Naive thymus-derived CD8-positive, alpha-beta T cell (primary cell): Measurements from ENCODE around the gene UGT1A7. TPM values are rescaled to one million over a fixed set of nuclear protein-coding genes. Genes with fewer than 3 reads are reported as not detected.
"Not testable (repeated sequence)": the region's sequence is repeated elsewhere in the genome, so short reads cannot be mapped to it uniquely, and the experiment has no call there.

Experiments
- ATAC-seq, 2 donors: fragments of 150-1000 bp; cut with Tn5 transposase in 1 of 2; sonication (Bioruptor Pico), chemical (Tn5 transposase) in 1 of 2; 1 replicate in 1 of 2; 2 replicates in 1 of 2; pipeline ENCODE4 v1.10.0; 2021; ENCODE audit warnings: mild to moderate bottlenecking in 2 of 2, moderate library complexity in 2 of 2
- POLR2A ChIA-PET: fragments of 350-600 bp; sonication (Branson Sonifier 250); formaldehyde crosslinking; loops from one replicate; lab custom pipeline; 2021; ENCODE audit warnings: antibody characterized with exemption; lab: Charles Lee
- DNase-seq, 10 donors: peaks; one replicate each; pipeline versions ENCODE4 v3.0.0 to v3.0.0-alpha.2; 2020 to 2022
- H3K27ac Mint-ChIP-seq, 10 donors: one replicate each; pipeline ENCODE4 v1.8.0; 2020 to 2022; ENCODE audit warnings: mild to moderate bottlenecking in 10 of 10, mixed read lengths in 10 of 10, moderate library complexity in 4 of 10, inconsistent platforms in 1 of 10
- H3K27me3 Mint-ChIP-seq, 5 donors: one replicate each; pipeline ENCODE4 v1.8.0; 2021 to 2022; ENCODE audit warnings: mixed read lengths in 5 of 5
- H3K36me3 Mint-ChIP-seq, 3 donors: one replicate each; pipeline ENCODE4 v1.8.0; 2020 to 2022; ENCODE audit warnings: mixed read lengths in 3 of 3, mild to moderate bottlenecking in 2 of 3, inconsistent platforms in 1 of 3
- H3K4me1 Mint-ChIP-seq, 4 donors: one replicate each; pipeline ENCODE4 v1.8.0; 2021 to 2022; ENCODE audit warnings: mixed read lengths in 4 of 4
- H3K4me3 Mint-ChIP-seq, 10 donors: one replicate each; pipeline ENCODE4 v1.8.0; 2020 to 2022; ENCODE audit warnings: mild to moderate bottlenecking in 10 of 10, mixed read lengths in 10 of 10, moderate library complexity in 6 of 10, inconsistent platforms in 1 of 10
- H3K9me3 Mint-ChIP-seq, 9 donors: one replicate each; pipeline ENCODE4 v1.8.0; 2020 to 2022; ENCODE audit warnings: mixed read lengths in 9 of 9, mild to moderate bottlenecking in 3 of 9, inconsistent platforms in 1 of 9, moderate library complexity in 1 of 9
- polyA plus RNA-seq, 3 donors: library from polyadenylated mRNA; unstranded; fragments of 300-500 nt; fragmentation: Illumina TruSeq; gene quantifications; one replicate each; pipeline ENCODE4 v1.2.3, GENCODE V29; 2021
- total RNA-seq, 8 experiments: library from RNA in 2 of 8; stranded (reverse) in 2 of 8; gene quantifications; one replicate each; pipeline ENCODE4 v1.2.3 and lab custom pipeline; 2021 to 2026

UGT1A7 gene
- total and polyA plus RNA-seq, 5 experiments from 2014 or later = not detected

DNA sequence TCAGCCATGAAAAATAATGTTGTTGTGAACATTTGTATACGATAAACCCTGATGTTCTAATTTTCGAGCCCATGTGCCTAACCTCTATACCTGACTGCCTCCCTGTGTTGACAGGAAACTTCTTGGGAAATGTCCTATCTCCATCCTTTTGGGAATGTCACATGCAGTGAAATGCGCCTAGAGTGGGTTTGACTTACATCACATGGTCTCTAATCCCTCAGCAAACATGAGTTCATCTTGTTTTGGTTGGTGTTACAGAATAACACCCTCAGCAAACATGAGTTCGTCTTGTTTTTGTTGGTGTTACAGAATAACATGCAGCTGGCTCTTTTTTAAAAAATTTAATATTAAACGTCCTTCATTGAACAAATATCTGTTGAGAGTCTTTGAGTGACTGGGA is 6.6 kb downstream of the UGT1A7 start:
- DNase-seq = no peak

GRCh38 chr2:233689031-233689430 is 7.3 kb downstream of the UGT1A7 start:
- Mint-ChIP-seq H3K4me1 (no peaks in the 10 kb centered on the region), H3K27me3 (peaks cover 5 to 12% (median 6%) of the 10 kb centered on the region in 5 donors), H3K9me3 (peaks cover 0 to 3% (median 0%) of the 10 kb centered on the region in 9 donors), H3K27ac (no peak overlapping the region), H3K36me3 (no peaks in the 10 kb centered on the region), H3K4me3 (no peak overlapping the region)
- ATAC-seq = no peak
- DNase-seq = no peak
- POLR2A ChIA-PET = no interaction called here

More for the DNA sequence above, 6.6 kb downstream of the UGT1A7 start:
- peaks cover 0 to 3% (median 0%) of the 10 kb centered on the region in 9 donors for H3K9me3 Mint-ChIP-seq
- H3K4me3 Mint-ChIP-seq = no peak overlapping the region
- no peak for ATAC-seq
- no peak overlapping the region for H3K27ac Mint-ChIP-seq
- POLR2A ChIA-PET = no interaction called here
- H3K4me1 Mint-ChIP-seq = no peaks in the 10 kb centered on the region
- no peaks in the 10 kb centered on the region for H3K36me3 Mint-ChIP-seq
- peaks cover 5 to 12% (median 6%) of the 10 kb centered on the region in 5 donors for H3K27me3 Mint-ChIP-seq

DNA sequence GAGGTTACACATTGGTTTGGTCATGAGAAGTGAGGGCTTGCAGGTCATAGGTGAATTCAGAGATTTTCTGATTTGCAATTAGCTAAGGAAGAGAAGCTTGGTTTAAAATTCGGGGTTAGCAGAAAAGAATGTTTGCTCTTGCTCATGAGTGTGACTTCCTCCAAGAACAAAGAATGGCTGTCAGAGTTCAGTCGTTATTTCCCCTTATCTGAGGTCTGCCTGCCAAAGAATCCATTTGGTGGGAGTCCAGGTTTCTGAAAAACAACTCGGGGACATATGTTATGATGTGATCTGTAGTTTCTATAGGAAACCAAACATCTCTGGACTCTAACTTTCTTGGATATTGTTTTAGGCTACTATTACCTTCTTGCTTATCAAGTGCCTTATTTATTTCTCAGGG is 7.8 kb downstream of the UGT1A7 start:
- Mint-ChIP-seq H3K36me3 (no peaks in the 10 kb centered on the region), H3K27me3 (peaks cover 5 to 12% (median 6%) of the 10 kb centered on the region in 5 donors), H3K27ac (no peak overlapping the region), H3K4me1 (no peaks in the 10 kb centered on the region), H3K9me3 (peaks cover 0 to 3% (median 0%) of the 10 kb centered on the region in 9 donors), H3K4me3 (no peak overlapping the region)
- DNase-seq (no peak), ATAC-seq (no peak)
- POLR2A ChIA-PET = no interaction called here

GRCh38 chr2:233690444-233690843 is 8.7 kb downstream of the UGT1A7 start:
- Mint-ChIP-seq H3K4me1 (no peaks in the 10 kb centered on the region), H3K27ac (no peak overlapping the region), H3K27me3 (peaks cover 2 to 12% (median 6%) of the 10 kb centered on the region in 5 donors), H3K4me3 (no peak overlapping the region), H3K36me3 (no peaks in the 10 kb centered on the region), H3K9me3 (peaks cover 0 to 3% (median 0%) of the 10 kb centered on the region in 9 donors)
- no peak for DNase-seq
- POLR2A ChIA-PET = no interaction called here
- ATAC-seq = no peak

DNA sequence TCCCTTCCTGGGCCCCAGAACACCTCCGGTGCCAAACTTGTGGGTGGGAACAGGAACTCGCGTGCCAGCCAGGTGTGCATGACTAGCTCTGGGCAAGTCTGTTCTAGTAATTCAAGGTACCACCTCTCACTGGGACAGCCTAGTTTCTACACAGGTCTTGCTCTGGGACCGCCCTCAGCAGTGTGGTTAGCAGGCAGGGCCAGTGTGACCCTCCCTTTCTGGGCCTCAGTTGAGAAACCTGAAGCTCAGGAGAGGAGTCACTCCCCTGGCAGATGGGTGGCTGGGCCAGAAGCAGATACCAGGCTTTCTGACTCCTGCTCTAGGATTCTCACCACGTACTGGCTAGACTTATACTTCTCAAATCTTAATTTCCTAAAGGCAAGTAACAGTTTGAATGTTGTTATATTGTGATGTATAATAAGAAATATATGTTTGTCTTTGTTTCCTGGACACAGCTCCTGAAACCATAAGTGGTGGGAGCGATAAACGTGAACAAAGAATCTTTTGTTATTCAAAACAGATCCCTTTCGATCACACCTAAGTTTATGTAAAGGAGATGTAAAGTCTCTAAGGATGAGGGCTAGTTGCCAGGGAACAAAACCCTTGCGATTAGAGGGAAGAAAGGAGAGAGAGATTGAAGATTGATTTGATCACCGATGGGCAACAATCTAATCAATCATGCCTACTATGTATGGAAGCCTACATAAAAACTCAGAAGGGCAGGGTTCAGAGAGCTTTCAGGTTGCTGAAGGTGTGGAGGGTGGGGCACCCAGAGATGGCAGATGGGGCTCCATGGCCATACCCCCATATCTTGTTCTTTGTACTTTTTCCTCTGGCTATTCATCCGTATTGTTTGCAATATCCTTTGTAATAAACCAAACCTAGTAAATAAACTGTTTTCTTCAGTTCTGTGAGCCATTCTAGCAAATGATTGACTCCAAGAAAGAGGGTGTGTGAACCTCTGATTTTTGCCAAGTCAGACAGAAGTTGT is 10.0 kb downstream of the UGT1A7 start:
- Mint-ChIP-seq H3K36me3 (no peaks in the 10 kb centered on the region), H3K9me3 (peaks cover 0 to under 1% (median 0%) of the 10 kb centered on the region in 9 donors), H3K4me1 (no peaks in the 10 kb centered on the region), H3K27me3 (peaks cover 1 to 12% (median 3%) of the 10 kb centered on the region in 5 donors), H3K27ac (no peak overlapping the region), H3K4me3 (no peak overlapping the region)
- no peak for DNase-seq
- no peak for ATAC-seq
- POLR2A ChIA-PET = no interaction called here

- no peak within 1 kb of the TSS for H3K27ac Mint-ChIP-seq
Observed at GRCh38 chr2:233692648-233693047, 10.9 kb downstream of the UGT1A7 start, which contains the start of gene UGT1A6. UGT1A6 (plus strand) TSS chr2:233692890; CDS start chr2:233693005, 115 bp downstream.

DNA sequence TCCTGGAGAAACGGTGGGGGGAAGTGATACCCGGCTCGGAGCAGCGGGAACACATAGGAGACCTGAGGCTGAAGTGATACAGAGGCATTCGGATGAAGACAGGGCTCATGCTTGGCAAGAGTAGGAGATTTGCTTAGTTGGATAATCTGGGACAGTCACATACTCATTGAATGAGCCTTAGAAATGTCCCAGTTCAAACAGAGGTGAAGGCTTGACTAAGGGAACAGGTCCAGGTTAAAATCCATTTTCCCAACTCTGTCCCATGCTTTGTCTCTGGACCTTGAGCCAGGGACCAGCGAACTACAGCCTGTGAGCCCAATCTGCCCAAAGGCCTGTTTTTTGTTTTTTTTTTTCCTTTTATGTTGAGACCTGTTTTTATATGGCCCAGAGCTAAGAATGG is 12.3 kb downstream of the UGT1A7 start:
- no peaks in the 10 kb centered on the region for H3K9me3 Mint-ChIP-seq
- POLR2A ChIA-PET = no interaction called here
- ATAC-seq = no peak
- H3K27ac Mint-ChIP-seq = peak overlapping the region in 1 of 10 donors; percentile 21
- no peak overlapping the region for H3K4me3 Mint-ChIP-seq
- no peaks in the 10 kb centered on the region for H3K36me3 Mint-ChIP-seq
- H3K4me1 Mint-ChIP-seq = no peaks in the 10 kb centered on the region
- peaks cover 0 to 2% (median 2%) of the 10 kb centered on the region in 5 donors for H3K27me3 Mint-ChIP-seq
- no peak for DNase-seq

More at GRCh38 chr2:233692648-233693047, 10.9 kb downstream of the UGT1A7 start, which contains the start of gene UGT1A6:
- Mint-ChIP-seq H3K27me3 (peaks cover 0 to 11% (median 3%) of the 10 kb centered on the region in 5 donors), H3K36me3 (no peaks in the 10 kb centered on the region), H3K4me3 (no peak within 1 kb of the TSS), H3K9me3 (no peaks in the 10 kb centered on the region), H3K4me1 (no peaks in the 10 kb centered on the region)
- POLR2A ChIA-PET = no interaction called here
- DNase-seq (no peak), ATAC-seq (no peak)

GRCh38 chr2:233698740-233699139 is 17.0 kb downstream of the UGT1A7 start:
- no peaks in the 10 kb centered on the region for H3K4me1 Mint-ChIP-seq
- peaks cover 0 to 9% (median 0%) of the 10 kb centered on the region in 9 donors for H3K9me3 Mint-ChIP-seq
- H3K27me3 Mint-ChIP-seq = peaks cover 0 to 3% (median 2%) of the 10 kb centered on the region in 5 donors
- no peak for DNase-seq
- no peaks in the 10 kb centered on the region for H3K36me3 Mint-ChIP-seq
- no peak overlapping the region for H3K4me3 Mint-ChIP-seq
- H3K27ac Mint-ChIP-seq = no peak overlapping the region
- POLR2A ChIA-PET = no interaction called here
- no peak for ATAC-seq

GRCh38 chr2:233699424-233700027 is 17.8 kb downstream of the UGT1A7 start:
- DNase-seq = no peak
- no peak for ATAC-seq
- no peak overlapping the region for H3K27ac Mint-ChIP-seq
- H3K4me1 Mint-ChIP-seq = no peaks in the 10 kb centered on the region
- POLR2A ChIA-PET = no interaction called here
- H3K27me3 Mint-ChIP-seq = peaks cover 0 to 3% (median 2%) of the 10 kb centered on the region in 5 donors
- no peaks in the 10 kb centered on the region for H3K36me3 Mint-ChIP-seq
- H3K4me3 Mint-ChIP-seq = no peak overlapping the region
- H3K9me3 Mint-ChIP-seq = peaks cover 0 to 16% (median 3%) of the 10 kb centered on the region in 9 donors

- H3K4me3 Mint-ChIP-seq = no peak overlapping the region
- no peak overlapping the region for H3K27ac Mint-ChIP-seq
- POLR2A ChIA-PET = no interaction called here
- no peak for ATAC-seq
- DNase-seq = no peak
- peaks cover 0 to 19% (median 3%) of the 10 kb centered on the region in 9 donors for H3K9me3 Mint-ChIP-seq
- no peaks in the 10 kb centered on the region for H3K4me1 Mint-ChIP-seq
- H3K36me3 Mint-ChIP-seq = no peaks in the 10 kb centered on the region
- peaks cover 0 to 4% (median 2%) of the 10 kb centered on the region in 5 donors for H3K27me3 Mint-ChIP-seq
Observed at GRCh38 chr2:233700028-233700635, 18.4 kb downstream of the UGT1A7 start.

DNA sequence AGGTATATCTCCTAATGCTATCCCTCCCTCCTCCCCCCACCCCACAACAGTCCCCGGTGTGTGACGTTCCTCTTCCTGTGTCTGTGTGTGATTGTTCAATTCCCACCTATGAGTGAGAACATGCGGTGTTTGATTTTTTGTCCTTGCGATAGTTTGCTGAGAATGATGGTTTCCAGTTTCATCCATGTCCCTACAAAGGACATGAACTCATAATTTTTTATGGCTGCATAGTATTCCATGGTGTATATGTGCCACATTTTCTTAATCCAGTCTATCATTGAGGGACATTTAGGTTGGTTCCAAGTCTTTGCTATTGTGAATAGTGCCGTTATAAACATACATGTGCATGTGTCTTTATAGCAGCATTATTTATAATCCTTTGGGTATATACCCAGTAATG is 19.1 kb downstream of the UGT1A7 start:
- POLR2A ChIA-PET, H3K27me3 Mint-ChIP-seq, H3K36me3 Mint-ChIP-seq, DNase-seq, H3K4me3 Mint-ChIP-seq, H3K4me1 Mint-ChIP-seq, ATAC-seq, H3K27ac Mint-ChIP-seq: not testable (repeated sequence)
- H3K9me3 Mint-ChIP-seq = peaks cover 0 to 19% (median 3%) of the 10 kb centered on the region in 9 donors

- POLR2A ChIA-PET = no interaction called here
- DNase-seq (no peak), ATAC-seq (no peak)
- H3K4me3 Mint-ChIP-seq = no peak overlapping the region
- peaks cover 0 to 7% (median 2%) of the 10 kb centered on the region in 5 donors for H3K27me3 Mint-ChIP-seq
- no peak overlapping the region for H3K27ac Mint-ChIP-seq
- H3K4me1 Mint-ChIP-seq = no peaks in the 10 kb centered on the region
- H3K9me3 Mint-ChIP-seq = peaks cover 0 to 19% (median 3%) of the 10 kb centered on the region in 9 donors
- H3K36me3 Mint-ChIP-seq = no peaks in the 10 kb centered on the region
Observed at GRCh38 chr2:233702238-233702637, 20.5 kb downstream of the UGT1A7 start.
